A673 (cell line): ENCODE data around the gene STMP1.

Experiments used
- EZH2 ChIP-seq: fragments of 200-600 bp; sonication (generic); IDR thresholded peaks from 2 replicates; pipeline ENCODE4 v1.6.1; 2017; ENCODE audit warnings: borderline replicate concordance, low read depth, mild to moderate bottlenecking, mixed read lengths, antibody characterized with exemption, low read length; ENCODE audit not compliant: poor library complexity, severe bottlenecking
- TF ChIP-seq, protein P1 (sequence below): fragments of 300-800, 200-600 bp; sonication (generic); conservative IDR thresholded peaks from 2 replicates; pipeline ENCODE4 v1.5.1; 2017; ENCODE audit warnings: low read depth, mild to moderate bottlenecking, antibody characterized with exemption, low read length, moderate library complexity, mixed read lengths

DNA sequence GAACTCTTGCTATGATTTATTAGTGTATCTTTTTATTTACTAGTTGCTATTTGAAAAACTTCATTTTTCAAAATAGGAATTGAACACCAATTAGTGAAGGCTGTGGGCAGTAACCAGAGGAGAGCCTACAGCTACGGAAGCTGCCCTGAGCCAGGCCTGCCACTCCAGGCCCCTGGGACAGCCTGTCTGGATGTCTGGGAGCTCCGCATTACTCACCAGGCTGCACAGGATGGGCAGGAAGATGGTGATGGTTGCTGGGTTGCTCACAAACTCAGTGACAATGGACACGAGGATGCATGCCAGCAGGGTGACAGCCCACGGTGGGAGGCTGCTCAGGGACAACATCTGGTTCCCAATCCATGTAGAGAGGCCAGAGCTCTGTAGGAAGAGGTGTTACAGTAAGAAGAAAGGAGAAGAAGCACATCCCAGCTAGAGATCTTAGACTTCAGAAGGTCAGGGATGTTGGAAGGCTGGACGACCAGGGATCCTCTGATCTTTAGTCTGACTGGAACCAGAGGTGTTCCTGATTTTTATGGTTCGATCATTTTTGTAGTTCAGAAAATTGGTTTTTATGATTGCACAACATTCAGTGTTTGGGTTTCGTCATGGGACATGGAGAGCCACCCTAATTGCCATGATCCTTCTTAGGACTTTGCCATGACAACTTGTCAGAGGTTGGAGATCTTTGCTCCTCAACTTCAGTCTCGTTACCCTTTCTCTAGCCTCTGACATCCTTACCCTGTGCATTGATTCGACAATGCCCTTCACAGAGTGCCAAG, 23.2 kb downstream of the STMP1 start:
- TF ChIP-seq, protein P1, sequence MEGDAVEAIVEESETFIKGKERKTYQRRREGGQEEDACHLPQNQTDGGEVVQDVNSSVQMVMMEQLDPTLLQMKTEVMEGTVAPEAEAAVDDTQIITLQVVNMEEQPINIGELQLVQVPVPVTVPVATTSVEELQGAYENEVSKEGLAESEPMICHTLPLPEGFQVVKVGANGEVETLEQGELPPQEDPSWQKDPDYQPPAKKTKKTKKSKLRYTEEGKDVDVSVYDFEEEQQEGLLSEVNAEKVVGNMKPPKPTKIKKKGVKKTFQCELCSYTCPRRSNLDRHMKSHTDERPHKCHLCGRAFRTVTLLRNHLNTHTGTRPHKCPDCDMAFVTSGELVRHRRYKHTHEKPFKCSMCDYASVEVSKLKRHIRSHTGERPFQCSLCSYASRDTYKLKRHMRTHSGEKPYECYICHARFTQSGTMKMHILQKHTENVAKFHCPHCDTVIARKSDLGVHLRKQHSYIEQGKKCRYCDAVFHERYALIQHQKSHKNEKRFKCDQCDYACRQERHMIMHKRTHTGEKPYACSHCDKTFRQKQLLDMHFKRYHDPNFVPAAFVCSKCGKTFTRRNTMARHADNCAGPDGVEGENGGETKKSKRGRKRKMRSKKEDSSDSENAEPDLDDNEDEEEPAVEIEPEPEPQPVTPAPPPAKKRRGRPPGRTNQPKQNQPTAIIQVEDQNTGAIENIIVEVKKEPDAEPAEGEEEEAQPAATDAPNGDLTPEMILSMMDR, result no peak
- no peak for TF ChIP-seq EZH2
